GM21526 (cell line): ENCODE measurements around the gene OR9Q1.
"Not testable (repeated sequence)": the region's sequence is repeated elsewhere in the genome, so short reads cannot be mapped to it uniquely, and the experiment has no call there.

Experiments used
- ATAC-seq: cut with Tn5 transposase; IDR thresholded peaks from one replicate; pipeline ENCODE4 v1.9.1; 2021; ENCODE audit warnings: moderate library complexity; ENCODE audit not compliant: unreplicated experiment, low FRiP score

Gene OR9Q1

GRCh38 chr11:58023435-58023931 lies at the start of gene OR9Q1:
OR9Q1 (plus strand) TSS chr11:58023881; CDS start chr11:58179445, 155,564 bp downstream.
- no peak for ATAC-seq

GRCh38 chr11:57974132-57974531 lies 49.5 kb upstream of the OR9Q1 start:
- ATAC-seq: no peak

GRCh38 chr11:57974848-57975601 lies 48.7 kb upstream of the OR9Q1 start:
- ATAC-seq: no peak

- ATAC-seq: no peak
These were observed 46.0 kb upstream of the OR9Q1 start for GRCh38 chr11:57977709-57978108.

- no peak for ATAC-seq
These were observed 44.8 kb upstream of the OR9Q1 start for GRCh38 chr11:57978686-57979531.

GRCh38 chr11:57979532-57980079 lies 44.1 kb upstream of the OR9Q1 start:
- ATAC-seq: no peak

- no peak for ATAC-seq
These were observed 43.5 kb upstream of the OR9Q1 start for GRCh38 chr11:57980201-57980600.

GRCh38 chr11:57981536-57981935 lies 42.1 kb upstream of the OR9Q1 start:
- no peak for ATAC-seq

- no peak for ATAC-seq
These were observed 40.9 kb upstream of the OR9Q1 start for GRCh38 chr11:57982776-57983175.

- ATAC-seq: no peak
These were observed 40.5 kb upstream of the OR9Q1 start for GRCh38 chr11:57983191-57983590.

GRCh38 chr11:57999523-57999922 lies 24.2 kb upstream of the OR9Q1 start:
- not testable (repeated sequence) for ATAC-seq

GRCh38 chr11:58000021-58000420 lies 23.7 kb upstream of the OR9Q1 start:
- ATAC-seq: not testable (repeated sequence)

GRCh38 chr11:58000699-58001098 lies 23.0 kb upstream of the OR9Q1 start:
- no peak for ATAC-seq

- ATAC-seq: no peak
These were observed 20.6 kb upstream of the OR9Q1 start for GRCh38 chr11:58003036-58003435.

- ATAC-seq: no peak
These were observed 20.1 kb upstream of the OR9Q1 start for GRCh38 chr11:58003591-58003990.

GRCh38 chr11:58004664-58005063 lies 19.0 kb upstream of the OR9Q1 start:
- ATAC-seq: no peak

- ATAC-seq: no peak
These were observed 16.7 kb upstream of the OR9Q1 start for GRCh38 chr11:58006940-58007339.

GRCh38 chr11:58011771-58012170 lies 11.9 kb upstream of the OR9Q1 start:
- ATAC-seq: no peak

GRCh38 chr11:58024601-58025091 lies 965 bp downstream of the OR9Q1 start:
- ATAC-seq: no peak

GRCh38 chr11:58027341-58027740 lies 3.7 kb downstream of the OR9Q1 start:
- no peak for ATAC-seq
